ENCODE data around the gene QSOX1.

QSOX1 gene

DNA sequence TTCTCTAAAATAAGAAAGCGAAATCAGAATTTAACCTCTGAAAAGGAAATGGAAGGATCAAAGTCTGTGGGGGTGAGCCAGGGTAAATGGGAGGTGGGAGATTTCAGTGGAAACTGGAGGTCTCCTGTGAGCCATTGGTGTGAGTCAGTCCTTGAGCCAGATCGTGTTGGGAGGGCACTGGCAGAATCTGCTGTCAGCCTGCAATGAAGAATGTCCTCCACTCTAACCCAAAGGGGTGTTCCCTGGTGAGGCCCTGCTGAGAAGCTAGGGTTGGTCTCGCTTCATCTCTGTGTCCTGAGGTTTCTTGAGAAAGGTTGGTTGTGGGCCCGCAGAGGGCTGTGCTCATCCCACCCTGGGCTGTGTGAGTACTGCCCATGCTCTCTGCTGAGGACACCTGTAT lies 2.4 kb downstream of the QSOX1 start:
- H3K27ac Mint-ChIP-seq: no peak overlapping the region
- no peaks in the 10 kb centered on the region for H3K27me3 Mint-ChIP-seq
- peaks cover 2% of the 10 kb centered on the region for H3K36me3 Mint-ChIP-seq (ENCODE audit: low read depth)
- H3K4me1 Mint-ChIP-seq (ENCODE audit: low read depth): peaks cover 35% of the 10 kb centered on the region
- H3K9me3 Mint-ChIP-seq: no peaks in the 10 kb centered on the region
- DNase-seq: no peak
- no peak overlapping the region for H3K4me3 Mint-ChIP-seq

DNA sequence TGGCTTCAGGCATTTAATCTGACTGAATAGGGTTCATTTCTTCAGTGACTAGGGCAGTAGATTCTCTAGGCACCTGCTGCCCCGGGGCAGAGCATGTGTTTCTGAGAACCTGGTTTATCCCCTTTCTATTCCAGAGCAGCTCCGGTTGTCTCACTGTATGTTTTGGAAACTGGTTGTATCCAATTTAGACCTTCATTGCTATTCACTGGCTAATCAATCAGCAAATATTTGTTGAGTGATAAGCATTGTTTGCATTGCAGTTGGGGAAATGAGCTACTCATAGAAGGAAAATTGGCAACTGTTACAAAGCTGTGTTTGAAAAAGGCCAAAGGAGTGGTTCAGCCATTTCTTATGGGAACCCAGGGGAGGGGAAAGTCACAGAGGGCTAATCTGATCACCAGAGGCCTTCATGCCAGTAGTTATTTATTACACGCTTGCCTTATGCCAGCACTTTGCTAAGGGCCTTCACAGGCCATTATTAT lies 2.9 kb downstream of the QSOX1 start:
- Mint-ChIP-seq H3K4me1 (ENCODE audit: low read depth) (peaks cover 35% of the 10 kb centered on the region), H3K27ac (no peak overlapping the region), H3K36me3 (ENCODE audit: low read depth) (peaks cover 2% of the 10 kb centered on the region), H3K4me3 (no peak overlapping the region), H3K27me3 (no peaks in the 10 kb centered on the region), H3K9me3 (no peaks in the 10 kb centered on the region)
- no peak for DNase-seq

DNA sequence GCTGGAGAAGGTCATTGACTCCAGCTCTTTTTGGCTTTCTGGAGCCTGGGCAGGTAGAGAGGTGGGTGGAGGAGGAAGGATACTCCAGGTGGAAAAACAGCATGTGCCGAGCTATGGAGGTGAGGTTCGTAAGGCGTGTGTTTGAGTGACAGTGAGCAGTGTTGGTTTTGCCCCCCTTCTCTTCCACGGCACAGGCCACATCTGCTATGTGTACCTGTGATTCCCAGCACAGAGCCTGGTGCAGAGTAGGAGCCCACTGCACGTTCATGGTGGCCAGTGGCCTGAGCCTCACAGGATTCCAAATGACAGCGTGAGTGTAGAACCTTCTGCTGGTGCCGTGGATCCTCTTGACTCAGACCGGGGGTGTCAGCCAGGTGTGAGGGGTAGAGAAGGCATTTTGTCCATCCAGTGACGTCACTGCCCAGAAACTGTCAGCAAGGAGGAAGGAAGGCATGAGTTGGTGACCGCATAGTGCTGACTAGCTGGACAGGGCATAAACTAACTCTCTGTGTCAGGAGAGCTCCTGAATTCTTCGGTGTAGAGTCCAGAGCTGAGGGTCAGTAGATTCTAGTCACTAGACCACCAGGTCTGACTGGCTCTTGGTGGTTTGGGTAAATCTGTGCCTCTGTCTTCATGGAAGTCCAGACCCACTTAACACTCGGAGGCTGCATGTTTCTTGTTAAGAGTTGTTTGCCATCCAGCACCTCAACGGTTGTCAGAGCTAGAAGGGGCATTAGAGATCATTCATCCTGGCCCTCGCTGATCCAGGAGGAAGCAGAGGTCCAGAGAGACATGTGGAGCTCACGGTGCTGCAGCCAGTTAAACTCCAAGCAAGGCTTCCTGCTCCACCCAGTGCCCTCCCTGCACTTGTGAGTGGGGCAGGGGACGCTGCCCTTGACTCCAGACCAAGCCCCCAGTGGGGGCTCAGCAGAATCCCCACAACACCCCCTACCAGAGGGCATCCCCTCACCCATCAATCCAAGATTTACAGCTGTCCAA lies 3.8 kb downstream of the QSOX1 start:
- H3K27me3 Mint-ChIP-seq: no peaks in the 10 kb centered on the region
- no peak overlapping the region for H3K27ac Mint-ChIP-seq
- H3K36me3 Mint-ChIP-seq (ENCODE audit: low read depth): peaks cover 2% of the 10 kb centered on the region
- H3K9me3 Mint-ChIP-seq: no peaks in the 10 kb centered on the region
- no peak overlapping the region for H3K4me3 Mint-ChIP-seq
- no peak for DNase-seq
- H3K4me1 Mint-ChIP-seq (ENCODE audit: low read depth): peaks cover 35% of the 10 kb centered on the region

DNA sequence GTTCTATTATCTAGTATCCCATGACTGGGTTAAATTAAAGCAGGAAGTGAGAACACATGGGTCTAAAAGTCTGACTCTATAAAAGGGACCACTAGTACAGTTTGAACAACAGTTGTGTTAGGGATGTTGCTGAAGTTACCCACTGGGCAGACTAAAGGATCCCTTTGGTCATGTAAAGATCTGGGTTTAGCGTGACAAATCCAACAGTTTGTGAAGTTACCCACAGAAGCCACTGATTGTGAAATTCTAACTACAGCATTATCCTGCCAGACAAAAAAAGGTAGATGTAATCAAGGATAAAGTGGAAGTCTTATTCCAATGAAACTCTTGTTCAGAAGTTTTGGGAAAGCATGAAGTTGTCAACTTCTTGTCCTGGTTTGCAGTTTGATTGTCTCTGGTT lies 5.7 kb downstream of the QSOX1 start:
- H3K27me3 Mint-ChIP-seq: no peaks in the 10 kb centered on the region
- H3K4me3 Mint-ChIP-seq: no peak overlapping the region
- peaks cover 29% of the 10 kb centered on the region for H3K4me1 Mint-ChIP-seq (ENCODE audit: low read depth)
- H3K9me3 Mint-ChIP-seq: no peaks in the 10 kb centered on the region
- H3K36me3 Mint-ChIP-seq (ENCODE audit: low read depth): no peaks in the 10 kb centered on the region
- no peak for DNase-seq
- H3K27ac Mint-ChIP-seq: no peak overlapping the region

DNA sequence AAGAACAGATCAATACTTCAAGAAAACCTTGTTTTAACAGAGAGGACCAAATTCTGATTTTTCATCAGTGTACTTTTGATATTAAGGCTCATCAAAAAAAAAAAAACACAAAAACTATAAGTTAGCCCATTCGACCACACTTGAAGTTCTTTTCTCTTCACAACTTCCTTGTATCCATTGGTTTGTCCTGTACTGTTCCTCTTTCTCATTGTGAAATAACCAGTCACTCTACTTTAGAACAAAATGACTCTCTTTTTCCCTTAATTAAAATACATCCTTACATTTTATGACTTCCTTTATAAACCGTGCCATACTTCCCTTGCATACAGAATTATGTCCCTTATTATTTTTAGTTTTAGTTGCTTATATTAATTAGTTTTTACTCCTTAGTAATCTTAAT lies 8.4 kb downstream of the QSOX1 start:
- Mint-ChIP-seq H3K4me3 (no peak overlapping the region), H3K27ac (no peak overlapping the region), H3K9me3 (no peaks in the 10 kb centered on the region), H3K4me1 (ENCODE audit: low read depth) (peaks cover 8% of the 10 kb centered on the region), H3K27me3 (no peaks in the 10 kb centered on the region), H3K36me3 (ENCODE audit: low read depth) (peaks cover 5% of the 10 kb centered on the region)
- no peak for DNase-seq

DNA sequence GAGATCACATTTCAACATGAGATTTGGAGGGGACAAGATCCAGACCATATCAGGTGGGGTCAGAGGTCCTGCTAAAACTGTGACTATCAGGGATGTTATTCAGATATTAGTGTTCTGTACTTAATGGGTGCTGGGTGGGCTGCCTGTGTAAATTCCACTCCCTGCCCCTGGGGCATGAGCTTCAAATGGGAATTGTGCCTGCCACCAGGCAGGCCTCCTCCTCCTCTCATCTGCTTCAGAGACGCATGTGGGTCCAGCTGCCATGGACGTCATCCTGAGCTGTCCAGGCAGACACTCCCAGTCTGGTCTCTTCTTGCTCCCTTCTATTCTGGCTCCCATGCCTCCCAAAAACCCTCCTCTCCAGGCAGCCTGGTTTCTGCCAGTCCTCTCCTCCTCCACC lies 10.4 kb downstream of the QSOX1 start:
- Mint-ChIP-seq H3K27me3 (no peaks in the 10 kb centered on the region), H3K36me3 (ENCODE audit: low read depth) (peaks cover 15% of the 10 kb centered on the region), H3K4me3 (no peak overlapping the region), H3K27ac (no peak overlapping the region), H3K9me3 (no peaks in the 10 kb centered on the region), H3K4me1 (ENCODE audit: low read depth) (peaks cover 2% of the 10 kb centered on the region)
- no peak for DNase-seq

DNA sequence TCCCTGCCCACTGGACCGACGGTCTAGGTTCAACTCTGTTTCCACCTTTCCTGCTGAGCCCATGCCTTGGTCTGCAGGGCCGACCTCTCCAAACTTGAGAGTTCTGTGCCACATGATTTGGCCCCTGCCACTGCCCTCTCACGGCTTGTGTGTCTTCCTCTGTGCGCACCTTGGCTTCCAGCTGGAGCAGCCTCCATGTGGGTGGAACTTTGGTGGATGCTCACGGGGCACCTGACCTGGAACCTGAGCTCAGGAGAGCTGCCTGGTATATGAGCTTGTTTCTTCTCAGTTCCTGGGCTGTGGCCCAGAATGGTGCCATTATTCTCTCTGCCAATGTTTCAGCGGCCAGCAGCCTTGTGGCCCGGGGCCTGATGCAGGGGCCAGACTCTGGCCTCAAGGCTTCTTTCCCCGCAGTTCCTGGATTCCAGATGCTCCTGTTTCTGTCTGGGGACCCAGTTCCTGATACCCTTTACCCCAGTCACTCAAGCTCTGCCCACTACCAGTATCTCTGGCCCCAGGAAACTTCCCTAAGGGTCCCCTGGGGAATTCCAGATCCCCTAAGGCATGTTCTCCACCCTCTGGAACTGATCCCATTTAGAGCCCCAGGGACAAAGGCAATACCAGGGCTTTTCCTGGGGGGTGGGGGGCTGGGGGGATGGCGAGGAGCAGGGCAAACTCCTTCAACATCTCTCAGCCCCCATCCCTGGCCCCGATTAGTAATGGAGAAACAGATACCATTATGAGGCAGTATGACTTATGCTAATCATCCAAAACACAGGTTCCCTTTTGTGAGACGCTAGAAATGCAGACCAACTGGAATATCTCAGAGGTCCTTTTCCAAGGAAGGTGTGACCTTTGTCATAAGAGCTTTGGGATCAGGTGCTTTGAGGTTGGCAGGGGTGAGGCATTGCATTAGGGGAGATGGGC lies 11.1 kb downstream of the QSOX1 start:
- no peak overlapping the region for H3K4me3 Mint-ChIP-seq
- no peak overlapping the region for H3K27ac Mint-ChIP-seq
- H3K36me3 Mint-ChIP-seq (ENCODE audit: low read depth): peaks cover 15% of the 10 kb centered on the region
- no peak for DNase-seq
- H3K4me1 Mint-ChIP-seq (ENCODE audit: low read depth): peaks cover 2% of the 10 kb centered on the region
- H3K27me3 Mint-ChIP-seq: no peaks in the 10 kb centered on the region
- no peaks in the 10 kb centered on the region for H3K9me3 Mint-ChIP-seq

DNA sequence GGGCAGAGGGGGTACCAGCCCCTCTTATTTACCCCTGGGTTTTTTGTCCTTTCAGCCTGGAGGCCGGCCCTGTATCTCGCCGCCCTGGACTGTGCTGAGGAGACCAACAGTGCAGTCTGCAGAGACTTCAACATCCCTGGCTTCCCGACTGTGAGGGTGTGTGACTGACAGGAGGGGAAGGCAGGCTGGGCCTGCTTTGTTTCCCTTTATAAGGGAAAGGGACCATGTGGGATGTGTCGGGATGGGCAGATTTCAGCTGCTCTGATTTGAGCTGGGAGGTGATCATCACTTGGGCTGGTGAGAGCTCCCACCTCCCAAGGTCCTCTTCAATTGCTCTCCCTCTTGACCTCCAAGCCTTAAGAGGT lies 11.7 kb downstream of the QSOX1 start:
- H3K9me3 Mint-ChIP-seq: no peaks in the 10 kb centered on the region
- peaks cover 15% of the 10 kb centered on the region for H3K36me3 Mint-ChIP-seq (ENCODE audit: low read depth)
- no peaks in the 10 kb centered on the region for H3K27me3 Mint-ChIP-seq
- peaks cover 2% of the 10 kb centered on the region for H3K4me1 Mint-ChIP-seq (ENCODE audit: low read depth)
- no peak overlapping the region for H3K4me3 Mint-ChIP-seq
- no peak for DNase-seq
- no peak overlapping the region for H3K27ac Mint-ChIP-seq

DNA sequence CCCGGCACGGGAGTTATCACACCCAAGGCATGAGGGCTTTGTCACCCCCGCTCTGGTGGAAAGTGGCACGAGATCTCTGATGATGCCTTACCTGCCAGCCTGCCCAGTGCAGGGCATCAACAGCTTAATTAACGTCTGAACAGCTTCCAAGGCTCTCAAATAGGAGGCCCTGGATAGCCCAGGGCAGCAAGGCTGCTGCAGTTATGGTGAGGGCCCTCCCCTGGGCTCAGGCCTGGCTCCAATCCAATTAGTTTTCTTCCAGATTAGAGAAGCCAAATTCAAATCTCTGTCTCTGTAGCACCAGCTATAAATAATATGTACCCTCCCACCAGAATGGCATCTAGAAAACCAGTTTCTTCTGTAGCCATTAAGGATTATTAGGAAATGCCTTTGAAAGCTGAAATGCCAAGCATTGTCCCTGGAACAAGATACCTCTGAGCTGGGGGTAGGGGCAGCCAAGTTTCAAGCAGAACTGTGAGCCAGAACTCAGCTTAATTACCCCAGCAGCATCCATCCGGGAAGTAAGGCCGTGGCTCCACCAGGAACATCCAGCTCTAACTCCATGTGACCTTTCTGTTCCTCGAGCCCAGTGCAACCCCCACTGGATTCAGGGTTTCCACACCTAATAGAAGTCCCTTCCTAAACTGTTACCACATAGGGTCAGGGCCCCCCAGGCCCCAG lies 12.5 kb downstream of the QSOX1 start:
- peaks cover 2% of the 10 kb centered on the region for H3K4me1 Mint-ChIP-seq (ENCODE audit: low read depth)
- peaks cover 15% of the 10 kb centered on the region for H3K36me3 Mint-ChIP-seq (ENCODE audit: low read depth)
- DNase-seq: no peak
- H3K27ac Mint-ChIP-seq: no peak overlapping the region
- H3K27me3 Mint-ChIP-seq: no peaks in the 10 kb centered on the region
- no peak overlapping the region for H3K4me3 Mint-ChIP-seq
- no peaks in the 10 kb centered on the region for H3K9me3 Mint-ChIP-seq

DNA sequence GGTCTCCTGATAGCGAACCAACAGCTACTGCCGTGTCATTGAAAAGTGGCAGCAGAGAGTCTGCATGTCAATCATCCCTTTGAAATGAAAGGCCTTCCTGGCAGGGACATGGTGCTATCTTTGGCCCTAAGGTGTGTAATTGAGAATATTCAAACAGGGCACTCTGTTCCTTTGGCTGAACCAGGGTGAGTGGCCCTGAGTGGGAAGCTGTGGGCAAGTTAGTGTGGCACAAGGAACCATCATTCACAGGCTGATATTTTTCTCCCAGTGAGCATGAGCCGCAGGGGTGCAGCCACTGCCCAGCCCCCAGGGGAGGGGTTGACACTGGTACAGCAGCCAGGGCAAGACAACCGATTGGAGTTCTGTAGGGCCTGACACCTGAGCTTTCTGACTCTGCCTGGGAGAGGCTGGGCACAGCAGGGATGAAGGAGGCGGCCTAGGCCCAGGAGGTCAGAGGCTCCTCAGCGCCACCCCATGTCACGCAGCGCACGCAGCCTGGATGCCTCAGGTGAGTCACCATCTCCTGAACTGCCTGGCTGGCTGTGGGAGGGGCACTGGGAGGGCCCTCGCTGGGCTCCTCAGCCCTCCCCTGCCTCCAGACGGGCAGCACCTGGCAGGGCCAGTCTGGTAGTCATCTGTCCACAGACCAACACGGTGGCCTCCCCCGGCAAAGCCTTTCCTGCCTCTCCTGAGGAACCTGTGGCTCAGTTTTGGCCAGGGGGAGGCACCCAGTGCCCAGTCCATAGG lies 13.2 kb downstream of the QSOX1 start:
- Mint-ChIP-seq H3K4me3 (no peak overlapping the region), H3K27me3 (no peaks in the 10 kb centered on the region), H3K27ac (no peak overlapping the region), H3K36me3 (ENCODE audit: low read depth) (peaks cover 15% of the 10 kb centered on the region), H3K4me1 (ENCODE audit: low read depth) (peaks cover 2% of the 10 kb centered on the region), H3K9me3 (no peaks in the 10 kb centered on the region)
- no peak for DNase-seq

DNA sequence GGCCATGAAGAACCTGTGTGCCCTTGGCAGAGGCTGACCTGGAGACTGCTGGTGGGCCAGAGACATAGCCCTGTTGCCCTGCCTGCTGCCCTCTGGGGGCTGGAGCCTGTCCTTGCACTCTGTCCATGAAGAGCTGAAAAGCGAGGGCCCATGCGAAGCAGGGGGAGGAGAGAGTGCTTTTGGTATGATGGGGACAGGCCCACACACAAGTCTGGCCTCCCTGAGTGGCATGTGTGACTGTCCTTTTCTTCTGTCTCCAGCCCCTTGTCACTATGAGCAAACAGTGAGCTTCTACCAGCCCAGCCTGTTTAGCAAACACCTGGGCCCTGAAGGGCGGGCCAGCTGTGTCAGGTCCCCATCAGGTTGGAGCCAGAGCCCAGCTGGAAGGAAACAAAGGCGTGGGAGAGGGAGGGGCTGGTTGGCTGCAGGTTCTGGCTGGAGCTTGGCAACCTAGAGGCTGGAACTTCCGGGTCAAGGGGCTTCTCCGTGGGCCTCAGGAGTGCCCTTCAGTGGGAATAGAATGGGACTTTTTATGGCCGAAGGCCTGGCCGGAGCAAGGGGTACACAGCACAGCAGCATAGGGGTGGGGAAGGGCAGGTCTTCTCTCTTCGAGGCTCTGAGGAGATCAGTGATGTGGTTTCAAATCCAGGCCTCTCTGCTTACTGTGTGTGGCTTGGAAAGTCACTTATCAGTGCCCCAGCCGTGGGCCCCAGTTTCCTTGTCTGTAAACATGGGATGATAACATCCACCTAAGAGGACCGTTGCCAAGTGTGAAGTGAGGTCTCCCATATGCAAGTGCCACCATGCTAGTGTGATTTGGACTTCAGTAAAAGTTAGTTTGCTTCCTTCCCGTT lies 14.3 kb downstream of the QSOX1 start:
- no peaks in the 10 kb centered on the region for H3K9me3 Mint-ChIP-seq
- DNase-seq: peak; percentile 46
- peaks cover 15% of the 10 kb centered on the region for H3K36me3 Mint-ChIP-seq (ENCODE audit: low read depth)
- no peak overlapping the region for H3K27ac Mint-ChIP-seq
- H3K4me1 Mint-ChIP-seq (ENCODE audit: low read depth): no peaks in the 10 kb centered on the region
- H3K27me3 Mint-ChIP-seq: no peaks in the 10 kb centered on the region
- no peak overlapping the region for H3K4me3 Mint-ChIP-seq

DNA sequence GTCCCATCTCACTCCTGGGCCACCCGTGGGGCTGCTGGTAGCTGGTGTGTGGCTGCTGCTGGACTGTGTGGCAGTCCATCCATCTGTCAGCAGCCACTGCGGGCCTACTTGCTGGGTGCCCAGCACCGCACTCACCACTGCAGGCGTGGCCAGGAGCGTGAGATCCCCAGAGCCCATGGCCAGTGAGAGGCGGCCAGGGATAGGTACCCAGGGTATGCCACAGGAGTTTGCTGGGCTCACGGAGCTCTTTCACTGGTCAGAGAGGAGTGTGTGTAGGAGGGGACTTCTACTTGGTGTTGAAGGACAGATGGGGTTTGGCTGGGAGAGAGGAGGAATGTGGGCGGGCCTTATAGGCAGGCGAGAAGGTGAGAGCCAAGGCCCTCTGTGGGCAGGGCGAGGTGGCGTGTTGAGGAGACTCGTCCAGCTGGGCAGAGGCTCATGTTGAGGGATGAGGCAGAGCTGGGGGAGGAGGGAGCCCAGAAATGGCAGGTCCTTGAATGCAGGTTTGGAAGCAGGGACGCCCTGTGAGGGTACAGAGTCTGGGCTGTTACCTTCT lies 15.0 kb downstream of the QSOX1 start:
- no peaks in the 10 kb centered on the region for H3K27me3 Mint-ChIP-seq
- H3K27ac Mint-ChIP-seq: no peak overlapping the region
- no peak for DNase-seq
- H3K9me3 Mint-ChIP-seq: no peaks in the 10 kb centered on the region
- H3K36me3 Mint-ChIP-seq (ENCODE audit: low read depth): peaks cover 15% of the 10 kb centered on the region
- no peak overlapping the region for H3K4me3 Mint-ChIP-seq
- no peaks in the 10 kb centered on the region for H3K4me1 Mint-ChIP-seq (ENCODE audit: low read depth)

Measured in activated T-cell treated with anti-CD3 and anti-CD28 coated beads, Interleukin-2, amount 50 U/mL, for 24 hours (primary cell).